Measurements from ENCODE around the gene COPS4. TPM values are rescaled to one million over a fixed set of nuclear protein-coding genes. Genes with fewer than 3 reads are reported as not detected.

Gene COPS4
- total and polyA plus RNA-seq, 11 donors: 13.0 to 67.2 (median 54.5) TPM

DNA sequence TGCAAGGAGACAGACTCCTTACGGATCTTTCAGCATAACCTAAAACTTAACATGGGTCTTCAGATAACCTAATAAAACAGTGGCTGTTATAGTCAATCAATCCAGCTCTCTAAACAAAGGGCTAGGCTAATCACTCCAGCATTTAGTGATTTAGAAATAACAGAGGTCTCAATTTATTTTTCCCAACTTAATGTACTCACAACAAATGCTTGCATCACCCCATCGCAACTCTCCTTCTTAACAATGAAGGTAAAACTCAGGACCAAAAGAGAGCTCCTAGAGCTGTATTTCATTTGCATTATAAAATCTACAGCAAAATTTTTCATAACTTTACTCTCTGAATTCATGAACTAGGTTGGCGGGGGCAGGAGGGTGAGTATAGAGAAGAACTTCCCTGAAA is 25.5 kb upstream of the COPS4 start:
- TF ChIP-seq, protein P1, sequence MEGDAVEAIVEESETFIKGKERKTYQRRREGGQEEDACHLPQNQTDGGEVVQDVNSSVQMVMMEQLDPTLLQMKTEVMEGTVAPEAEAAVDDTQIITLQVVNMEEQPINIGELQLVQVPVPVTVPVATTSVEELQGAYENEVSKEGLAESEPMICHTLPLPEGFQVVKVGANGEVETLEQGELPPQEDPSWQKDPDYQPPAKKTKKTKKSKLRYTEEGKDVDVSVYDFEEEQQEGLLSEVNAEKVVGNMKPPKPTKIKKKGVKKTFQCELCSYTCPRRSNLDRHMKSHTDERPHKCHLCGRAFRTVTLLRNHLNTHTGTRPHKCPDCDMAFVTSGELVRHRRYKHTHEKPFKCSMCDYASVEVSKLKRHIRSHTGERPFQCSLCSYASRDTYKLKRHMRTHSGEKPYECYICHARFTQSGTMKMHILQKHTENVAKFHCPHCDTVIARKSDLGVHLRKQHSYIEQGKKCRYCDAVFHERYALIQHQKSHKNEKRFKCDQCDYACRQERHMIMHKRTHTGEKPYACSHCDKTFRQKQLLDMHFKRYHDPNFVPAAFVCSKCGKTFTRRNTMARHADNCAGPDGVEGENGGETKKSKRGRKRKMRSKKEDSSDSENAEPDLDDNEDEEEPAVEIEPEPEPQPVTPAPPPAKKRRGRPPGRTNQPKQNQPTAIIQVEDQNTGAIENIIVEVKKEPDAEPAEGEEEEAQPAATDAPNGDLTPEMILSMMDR (IDR thresholded peaks at IDR 0.05): no peak
- TF ChIP-seq POLR2A (IDR thresholded peaks at IDR 0.05): no peak
- Histone ChIP-seq H3K27ac (peak overlapping the region in 5 of 12 donors; percentile 84 to 93 (median 87)), H3K27me3 (no peaks in the 10 kb centered on the region), H3K9me3 (no peaks in the 10 kb centered on the region), H3K36me3 (no peaks in the 10 kb centered on the region), H3K4me3 (peak overlapping the region; percentile 52 to 94 (median 73)), H3K4me1 (peaks cover 0 to 49% (median 23%) of the 10 kb centered on the region in 12 donors)
- ATAC-seq (no peak), DNase-seq (no peak)
- 68 to 77% (median 71%) methylated on average over 3 of the region's 3 CpGs for WGBS, 4 donors
- intact Hi-C loops (cut with DNase I): no loop called here

DNA sequence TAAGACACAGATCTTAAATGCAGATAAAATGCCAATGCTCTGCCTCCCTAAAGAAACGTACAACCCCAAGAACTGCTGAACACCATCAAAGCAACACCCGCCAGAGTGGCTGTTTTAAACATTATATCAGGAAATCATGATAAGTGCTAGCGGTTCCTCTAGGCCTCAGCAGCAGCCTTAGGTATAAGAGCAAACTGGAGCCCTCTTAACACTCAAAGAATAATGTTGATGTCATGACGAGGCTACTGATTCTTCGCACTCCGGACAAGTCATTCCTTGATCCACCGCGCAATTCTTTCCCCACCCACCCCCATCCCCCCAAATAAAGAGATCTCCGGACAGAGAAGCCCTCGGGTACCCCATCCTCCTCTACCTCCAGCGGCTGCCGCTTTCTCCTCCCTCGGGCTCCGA is 24.9 kb upstream of the COPS4 start:
- peak overlapping the region; percentile 52 to 94 (median 73) for H3K4me3 ChIP-seq
- DNase-seq (no peak), ATAC-seq (no peak)
- H3K9me3 ChIP-seq: no peaks in the 10 kb centered on the region
- no peaks in the 10 kb centered on the region for H3K27me3 ChIP-seq
- H3K4me1 ChIP-seq: peaks cover 0 to 49% (median 23%) of the 10 kb centered on the region in 12 donors
- intact Hi-C loops (cut with DNase I): loop anchor here in 7 of 10 donors (2.0 to 10.0 kb wide), 7 partner anchors 105 to 638 kb away; partner anchors contain the start of genes THAP9 (in 4 of the 7), ENOPH1 (in 1 of the 7), HNRNPD (in 1 of the 7) and HNRNPDL (in 1 of the 7)
- WGBS, 4 donors: 0 to 1% (median 0%) methylated on average over 13 to 14 of the region's 14 CpGs
- H3K27ac ChIP-seq: peak overlapping the region in 11 of 12 donors; percentile 77 to 95 (median 87)
- TF ChIP-seq POLR2A (IDR thresholded peaks at IDR 0.05): no peak
- TF ChIP-seq, protein P1 (IDR thresholded peaks at IDR 0.05): no peak
- no peaks in the 10 kb centered on the region for H3K36me3 ChIP-seq

DNA sequence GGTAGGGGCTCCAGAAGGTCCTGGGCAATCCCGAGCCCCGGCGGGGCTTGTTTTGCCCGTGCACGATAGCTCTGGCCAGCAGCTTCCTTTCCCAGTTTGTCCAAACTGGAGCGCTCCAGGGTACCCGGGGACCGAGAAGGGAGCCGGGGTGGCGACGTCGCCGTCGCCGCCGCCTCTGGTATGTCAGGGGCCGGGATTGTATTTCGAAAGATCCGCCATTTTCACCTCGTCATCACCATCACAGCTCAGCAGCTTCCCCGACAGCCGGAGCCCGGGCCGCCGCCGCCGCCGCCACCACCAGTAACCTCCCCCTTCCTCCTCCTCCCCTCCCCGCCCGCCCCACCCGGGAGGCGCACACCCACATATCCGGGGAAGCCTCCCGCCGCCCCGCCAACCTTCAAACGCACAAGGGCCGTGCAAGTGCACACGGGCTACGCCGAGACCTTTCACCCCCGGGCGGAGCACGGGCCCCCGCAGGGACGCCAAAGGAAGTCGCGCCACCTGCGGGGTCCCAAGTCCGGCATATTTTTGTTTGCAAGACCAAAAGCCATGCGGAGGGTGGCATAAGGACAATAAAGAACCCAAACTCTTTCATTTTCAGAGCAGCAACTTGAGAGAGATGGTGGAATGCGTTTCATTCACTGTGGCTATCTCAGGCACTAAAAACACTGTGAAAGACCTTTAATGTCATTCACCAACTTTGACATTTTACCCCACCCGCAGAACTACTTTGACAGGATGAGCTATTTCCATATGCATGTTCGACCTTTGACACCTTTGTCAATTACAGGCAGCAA is 24.3 kb upstream of the COPS4 start, which contains the start of gene LIN54:
Gene LIN54, minus strand, starts transcription at position 302 of the 797 bp plus-strand sequence. CDS start 25,979 bp downstream, outside the sequence.
- intact Hi-C loops (cut with DNase I): loop anchor here in 7 of 10 donors (2.0 to 10.0 kb wide), 7 partner anchors 106 to 638 kb away; partner anchors contain the start of genes THAP9 (in 4 of the 7), ENOPH1 (in 1 of the 7), HNRNPD (in 1 of the 7) and HNRNPDL (in 1 of the 7)
- H3K9me3 ChIP-seq: no peaks in the 10 kb centered on the region

More for the DNA sequence above, 24.3 kb upstream of the COPS4 start, which contains the start of gene LIN54:
- ATAC-seq: peak; percentile 5 to 59 (median 56)
- peaks cover 0 to 49% (median 23%) of the 10 kb centered on the region in 12 donors for H3K4me1 ChIP-seq
- peak; percentile 76 to 91 (median 84) for DNase-seq
- H3K4me3 ChIP-seq: peak within 1 kb of the TSS; percentile 52 to 94 (median 78)
- no peak for TF ChIP-seq POLR2A (IDR thresholded peaks at IDR 0.05)
- TF ChIP-seq, protein P1 (IDR thresholded peaks at IDR 0.05): no peak
- no peaks in the 10 kb centered on the region for H3K36me3 ChIP-seq
- WGBS, 4 donors: 1% methylated on average over 27 to 54 of the region's 54 CpGs
- H3K27ac ChIP-seq: peak within 1 kb of the TSS in 11 of 12 donors; percentile 77 to 95 (median 87)
- H3K27me3 ChIP-seq: no peaks in the 10 kb centered on the region

All from heart left ventricle (tissue), 16 donors.